Choroid plexus epithelial cell (primary cell): ENCODE data around the gene RABGAP1L.
A peak's percentile ranks its signal among the peaks of the same experiment; 100 is the strongest.
"Not testable (repeated sequence)": the region's sequence is repeated elsewhere in the genome, so short reads cannot be mapped to it uniquely, and the experiment has no call there.

ENCODE experiments used
- DNase-seq: peaks from one replicate; pipeline ENCODE4 v3.0.0-alpha.2; 2010; ENCODE audit warnings: low read depth
- H3K4me3 ChIP-seq: 2 replicates; pipeline ENCODE4 v1.5.1; 2011; ENCODE audit warnings: low read depth, mild to moderate bottlenecking, control low read depth, low read length, moderate library complexity
- CTCF ChIP-seq: conservative IDR thresholded peaks from 2 replicates; pipeline ENCODE4 v1.5.1; 2011; ENCODE audit warnings: low read depth, mild to moderate bottlenecking, control low read depth, inconsistent platforms, low read length, moderate library complexity

The RABGAP1L gene

GRCh38 chr1:174118751-174119150 lies 40.6 kb upstream of the RABGAP1L start:
- TF ChIP-seq CTCF, result no peak
- no peak for DNase-seq
- H3K4me3 ChIP-seq, result no peak overlapping the region

GRCh38 chr1:174122318-174122717 lies 37.0 kb upstream of the RABGAP1L start:
- H3K4me3 ChIP-seq, DNase-seq: not testable (repeated sequence)

GRCh38 chr1:174123843-174124242 lies 35.5 kb upstream of the RABGAP1L start:
- no peak for DNase-seq
- H3K4me3 ChIP-seq, result no peak overlapping the region
- TF ChIP-seq CTCF, result no peak

GRCh38 chr1:174127176-174127575 lies 32.1 kb upstream of the RABGAP1L start:
- not testable (repeated sequence) for DNase-seq, H3K4me3 ChIP-seq

- no peak for DNase-seq
- TF ChIP-seq CTCF, result no peak
- no peak overlapping the region for H3K4me3 ChIP-seq
Observed at GRCh38 chr1:174131032-174131638, 28.2 kb upstream of the RABGAP1L start.

GRCh38 chr1:174134003-174134659 lies 25.2 kb upstream of the RABGAP1L start:
- TF ChIP-seq CTCF, result no peak
- DNase-seq, result no peak
- no peak overlapping the region for H3K4me3 ChIP-seq

- DNase-seq, result peak; percentile 23
- no peak overlapping the region for H3K4me3 ChIP-seq
Observed at GRCh38 chr1:174135211-174135610, 24.1 kb upstream of the RABGAP1L start.

More at GRCh38 chr1:174135211-174135610, 24.1 kb upstream of the RABGAP1L start:
- TF ChIP-seq CTCF, result no peak
